HEK293T (cell line): ENCODE data around the gene ZNF48.

Experiments
- CTCF ChIA-PET: fragments of 350-600 bp; formaldehyde crosslinking; extraction: SDS; loops from one replicate; lab custom pipeline; 2021; ENCODE audit warnings: antibody characterized with exemption, inconsistent platforms; lab: Yijun Ruan, JAX
- POLR2A ChIA-PET: fragments of 350-600 bp; formaldehyde crosslinking; extraction: SDS; loops from one replicate; lab custom pipeline; 2020; ENCODE audit warnings: antibody characterized with exemption, inconsistent platforms; lab: Yijun Ruan, JAX
- DNase-seq: peaks from one replicate; pipeline ENCODE4 v3.0.0; 2012; ENCODE audit warnings: mixed read lengths; ENCODE audit errors: extremely low spot score
- ARNT ChIP-seq: fragments of 450-650 bp; IDR thresholded peaks from 2 replicates; pipeline ENCODE4 v1.6.1; 2017; ENCODE audit warnings: mild to moderate bottlenecking
- BHLHE40 ChIP-seq: fragments of 450-650 bp; IDR thresholded peaks from 2 replicates; pipeline ENCODE4 v1.6.1; 2016; ENCODE audit warnings: mild to moderate bottlenecking, moderate library complexity, borderline replicate concordance
- CTBP1 ChIP-seq: fragments of 450-650 bp; IDR thresholded peaks from 2 replicates; pipeline ENCODE4 v1.6.1; 2016; ENCODE audit warnings: borderline replicate concordance
- ELF4 ChIP-seq: fragments of 450-650 bp; IDR thresholded peaks from 2 replicates; pipeline ENCODE4 v1.6.1; 2017; ENCODE audit warnings: antibody characterized with exemption
- FOXA1 ChIP-seq: fragments of 450-650 bp; IDR thresholded peaks from 2 replicates; pipeline ENCODE4 v1.6.1; 2016; ENCODE audit warnings: mild to moderate bottlenecking
- FOXK2 ChIP-seq: fragments of 450-650 bp; IDR thresholded peaks from 2 replicates; pipeline ENCODE4 v1.6.1; 2016; ENCODE audit warnings: mild to moderate bottlenecking
- FOXM1 ChIP-seq: fragments of 450-650 bp; IDR thresholded peaks from 2 replicates; pipeline ENCODE4 v1.6.1; 2017; ENCODE audit warnings: mild to moderate bottlenecking, borderline replicate concordance
- HDGF ChIP-seq: fragments of 450-650 bp; IDR thresholded peaks from 2 replicates; pipeline ENCODE4 v1.6.1; 2017; ENCODE audit warnings: antibody characterized with exemption, borderline replicate concordance
- L3MBTL2 ChIP-seq: fragments of 450-650 bp; conservative IDR thresholded peaks from 2 replicates; pipeline ENCODE4 v1.6.1; 2016; ENCODE audit warnings: mild to moderate bottlenecking
- LEF1 ChIP-seq: fragments of 450-650 bp; IDR thresholded peaks from 2 replicates; pipeline ENCODE4 v1.6.1; 2017; ENCODE audit warnings: mild to moderate bottlenecking, borderline replicate concordance
- NFRKB ChIP-seq: fragments of 450-650 bp; IDR thresholded peaks from 2 replicates; pipeline ENCODE4 v1.6.1; 2016; ENCODE audit warnings: mild to moderate bottlenecking, moderate library complexity
- SP1 ChIP-seq: fragments of 450-650 bp; IDR thresholded peaks from 2 replicates; pipeline ENCODE4 v1.6.1; 2017
- SUZ12 ChIP-seq: fragments of 450-650 bp; IDR thresholded peaks from 2 replicates; pipeline ENCODE4 v1.6.1; 2016; ENCODE audit warnings: mild to moderate bottlenecking
- TARDBP ChIP-seq: fragments of 450-650 bp; IDR thresholded peaks from 2 replicates; pipeline ENCODE4 v1.6.1; 2016
- ZNF384 ChIP-seq: fragments of 450-650 bp; IDR thresholded peaks from 2 replicates; pipeline ENCODE4 v1.6.1; 2016
- TF ChIP-seq, protein P1 (sequence below): fragments of 450-650 bp; IDR thresholded peaks from 2 replicates; pipeline ENCODE4 v1.6.1; 2016

The ZNF48 gene

DNA sequence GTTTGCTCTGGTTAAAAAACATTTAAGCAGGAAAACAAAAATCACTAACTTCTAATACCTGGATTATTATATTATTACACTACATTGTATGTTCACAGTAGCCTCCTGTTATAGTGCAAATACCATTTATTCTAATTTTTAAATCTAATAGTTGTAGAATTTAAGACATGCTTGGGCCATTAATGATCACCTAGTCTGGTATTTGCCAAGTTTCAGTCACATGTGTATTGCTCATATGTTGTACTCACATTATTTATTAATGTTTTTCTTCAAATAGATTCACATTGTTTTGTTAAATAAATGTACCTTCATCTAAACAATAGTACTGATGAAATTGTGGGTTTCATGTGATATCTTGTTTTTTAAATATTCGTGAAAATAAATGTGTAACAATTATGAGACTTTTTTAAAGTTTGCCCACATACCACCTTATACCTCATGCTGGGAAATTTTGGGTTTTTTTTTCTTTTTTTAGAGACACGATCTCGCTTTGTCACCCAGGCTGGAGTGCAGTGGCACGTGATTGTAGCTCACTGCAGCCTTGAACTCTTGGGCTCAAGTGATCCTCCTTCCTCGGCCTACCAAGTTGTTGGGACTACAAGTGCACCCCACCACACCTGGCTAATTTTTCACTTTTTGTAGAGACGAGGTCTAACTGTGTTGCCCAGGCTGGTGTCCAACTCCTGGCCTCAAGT lies 18.0 kb downstream of the ZNF48 start:
- TF ChIP-seq FOXK2 (no peak), FOXA1 (no peak), NFRKB (no peak), ARNT (no peak), HDGF (no peak), L3MBTL2 (no peak), TARDBP (no peak), SUZ12 (no peak), FOXM1 (no peak), SP1 (no peak), BHLHE40 (no peak), CTBP1 (no peak), LEF1 (no peak), ELF4 (no peak), ZNF384 (no peak)
- TF ChIP-seq, protein P1, sequence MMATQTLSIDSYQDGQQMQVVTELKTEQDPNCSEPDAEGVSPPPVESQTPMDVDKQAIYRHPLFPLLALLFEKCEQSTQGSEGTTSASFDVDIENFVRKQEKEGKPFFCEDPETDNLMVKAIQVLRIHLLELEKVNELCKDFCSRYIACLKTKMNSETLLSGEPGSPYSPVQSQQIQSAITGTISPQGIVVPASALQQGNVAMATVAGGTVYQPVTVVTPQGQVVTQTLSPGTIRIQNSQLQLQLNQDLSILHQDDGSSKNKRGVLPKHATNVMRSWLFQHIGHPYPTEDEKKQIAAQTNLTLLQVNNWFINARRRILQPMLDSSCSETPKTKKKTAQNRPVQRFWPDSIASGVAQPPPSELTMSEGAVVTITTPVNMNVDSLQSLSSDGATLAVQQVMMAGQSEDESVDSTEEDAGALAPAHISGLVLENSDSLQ, result no peak
- no peak for DNase-seq
- ChIA-PET POLR2A (interaction anchor here (1.4 kb wide), 1 partner anchor 17 kb away, joined by 5 read pairs; the partner anchor contains the start of gene DCTPP1), CTCF (no interaction called here)

DNA sequence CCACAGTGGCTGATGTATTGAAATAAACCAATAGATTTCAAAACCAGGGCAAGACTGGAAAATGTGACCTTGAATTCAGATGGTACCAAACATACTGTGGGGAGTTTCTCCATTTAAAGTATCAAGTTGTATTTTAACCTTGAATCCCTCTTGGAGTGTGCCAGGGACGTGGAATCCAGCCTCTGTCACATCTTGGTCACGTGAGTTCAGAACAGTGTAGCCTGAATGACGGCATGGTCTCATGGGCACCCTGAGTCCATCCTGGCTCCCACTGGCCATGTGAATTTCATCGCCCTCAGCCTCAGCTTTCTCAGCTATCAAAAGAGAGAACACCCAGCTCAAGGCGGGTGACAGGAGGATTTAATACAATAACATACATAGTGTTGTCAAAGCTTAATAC lies 18.9 kb downstream of the ZNF48 start:
- no peak for DNase-seq
- CTCF ChIA-PET, result no interaction called here
- POLR2A ChIA-PET, result interaction anchor here (0.6 to 1.4 kb wide), 2 partner anchors 11 to 16 kb away, joined by 3 to 5 read pairs; partner anchors contain the start of gene DCTPP1
- TF ChIP-seq HDGF (no peak), ZNF384 (no peak), LEF1 (no peak), TARDBP (no peak), ARNT (no peak), L3MBTL2 (no peak), FOXK2 (no peak), NFRKB (no peak), SUZ12 (no peak), SP1 (no peak)

DNA sequence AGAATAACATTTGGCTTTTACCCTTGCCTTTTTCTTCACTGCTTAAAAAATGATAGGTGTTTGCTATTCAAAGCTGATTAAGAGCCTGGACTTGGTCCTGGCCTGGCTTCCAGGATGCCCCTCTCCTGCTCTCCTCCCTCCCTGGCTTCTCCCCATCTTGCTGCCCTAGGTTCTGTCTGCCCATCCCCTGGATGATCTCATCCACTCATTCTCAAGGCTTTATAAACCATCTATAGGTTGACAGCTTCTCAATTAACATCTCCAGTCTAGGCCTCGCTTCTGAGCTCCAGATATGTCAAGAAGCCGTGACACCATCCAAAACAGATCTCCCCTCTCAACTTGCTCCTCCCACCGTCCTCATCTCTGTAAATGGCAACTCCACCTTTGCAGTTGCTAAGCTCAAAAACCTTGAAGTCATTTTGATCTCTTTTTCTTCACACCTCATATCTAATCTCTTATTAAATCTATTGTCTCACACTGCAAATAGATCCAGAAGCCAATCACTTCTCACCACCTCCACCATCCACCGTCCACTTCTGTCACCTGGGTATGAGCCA lies 20.9 kb downstream of the ZNF48 start:
- ChIA-PET POLR2A (interaction anchor here (0.8 to 1.5 kb wide), 4 partner anchors 9 to 194 kb away, joined by 3 to 6 read pairs (median 4); partner anchors contain the start of genes DCTPP1, ZNF689, ZNF764 and ZNF771), CTCF (interaction anchor here (0.6 to 0.7 kb wide), 2 partner anchors 14 to 290 kb away, joined by 3 to 5 read pairs; partner anchors contain the start of gene DCTPP1)
- TF ChIP-seq FOXA1 (no peak), ZNF384 (no peak), SP1 (no peak)
- TF ChIP-seq, protein P1, result no peak
- no peak for DNase-seq

DNA sequence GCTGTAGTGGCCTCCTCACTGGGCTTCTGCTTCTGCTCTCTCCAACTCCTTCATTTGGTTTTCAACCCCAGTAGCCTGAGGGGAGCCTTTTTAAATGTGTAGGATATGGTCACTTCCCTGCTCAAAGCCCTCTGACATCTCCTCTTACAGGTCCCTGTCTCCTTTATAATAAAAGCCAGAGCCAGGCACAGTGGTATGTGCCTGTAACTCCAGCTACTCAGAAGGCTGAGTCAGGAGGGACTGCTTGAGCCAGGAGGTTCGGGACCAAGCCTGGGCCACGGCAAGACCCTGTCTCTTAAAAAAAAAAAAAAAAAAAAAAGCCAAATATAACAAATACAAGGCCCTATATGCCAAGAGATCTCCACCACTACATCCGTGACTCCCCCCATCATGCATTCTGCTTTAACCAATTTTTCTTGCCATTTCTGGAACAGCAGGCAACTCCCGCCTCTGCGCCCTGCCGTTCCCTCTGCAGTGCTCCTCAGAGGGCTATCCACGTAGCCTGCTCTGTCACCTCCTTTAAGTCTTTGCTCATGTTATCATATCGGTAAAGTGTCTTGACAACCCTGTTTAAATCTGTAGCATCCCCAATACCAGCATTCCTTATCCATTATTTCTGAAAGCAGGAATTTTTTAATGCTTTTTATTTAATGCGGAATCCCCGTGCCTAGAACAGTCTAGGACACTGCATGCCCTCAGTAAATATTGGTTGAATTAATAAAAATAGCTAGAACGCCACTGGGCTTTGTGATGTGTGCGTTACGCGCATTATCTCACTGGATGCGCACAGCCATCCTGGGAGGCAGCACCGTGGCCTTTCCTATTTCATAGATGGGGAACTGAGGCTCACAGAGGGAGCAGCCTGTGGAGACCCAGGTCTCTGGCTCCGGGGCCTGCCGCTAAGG lies 21.7 kb downstream of the ZNF48 start:
- TF ChIP-seq SP1 (no peak), ARNT (no peak), ELF4 (no peak), FOXM1 (no peak)
- TF ChIP-seq, protein P1, result no peak
- no peak for DNase-seq
- POLR2A ChIA-PET, result interaction anchor here (0.8 to 1.5 kb wide), 3 partner anchors 10 to 193 kb away, joined by 3 to 6 read pairs (median 5); partner anchors contain the start of genes DCTPP1, ZNF689 and ZNF771
- CTCF ChIA-PET, result no interaction called here

DNA sequence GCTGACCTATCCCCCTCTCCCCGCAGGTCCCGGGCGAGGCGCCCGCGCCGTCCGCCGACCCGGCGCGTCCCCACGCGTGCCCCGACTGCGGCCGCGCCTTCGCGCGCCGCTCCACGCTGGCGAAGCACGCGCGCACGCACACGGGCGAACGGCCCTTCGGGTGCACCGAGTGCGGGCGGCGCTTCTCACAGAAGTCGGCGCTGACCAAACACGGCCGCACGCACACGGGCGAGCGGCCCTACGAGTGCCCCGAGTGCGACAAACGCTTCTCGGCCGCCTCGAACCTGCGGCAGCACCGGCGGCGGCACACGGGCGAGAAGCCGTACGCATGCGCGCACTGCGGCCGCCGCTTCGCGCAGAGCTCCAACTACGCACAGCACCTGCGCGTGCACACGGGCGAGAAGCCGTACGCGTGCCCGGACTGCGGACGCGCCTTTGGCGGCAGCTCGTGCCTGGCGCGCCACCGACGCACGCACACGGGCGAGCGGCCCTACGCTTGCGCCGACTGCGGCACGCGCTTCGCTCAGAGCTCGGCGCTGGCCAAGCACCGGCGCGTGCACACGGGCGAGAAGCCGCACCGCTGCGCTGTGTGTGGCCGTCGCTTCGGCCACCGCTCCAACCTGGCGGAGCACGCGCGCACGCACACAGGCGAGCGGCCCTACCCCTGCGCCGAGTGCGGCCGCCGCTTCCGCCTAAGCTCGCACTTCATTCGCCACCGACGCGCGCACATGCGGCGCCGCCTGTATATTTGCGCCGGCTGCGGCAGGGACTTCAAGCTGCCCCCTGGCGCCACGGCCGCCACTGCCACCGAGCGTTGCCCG lies 22.5 kb downstream of the ZNF48 start:
- ChIA-PET CTCF (interaction anchor here (1.9 to 2.3 kb wide), 2 partner anchors 9 to 12 kb away, joined by 4 to 6 read pairs; partner anchors contain the start of gene DCTPP1), POLR2A (interaction anchor here (1.7 kb wide), 1 partner anchor 12 kb away, joined by 5 read pairs; the partner anchor contains the start of gene DCTPP1)
- DNase-seq, result peak; percentile 63
- no peak for TF ChIP-seq FOXK2
- TF ChIP-seq ARNT, result peak; percentile 74
